Measurements from ENCODE around the gene CLDN7.
A peak's percentile ranks its signal among the peaks of the same experiment; 100 is the strongest.

CLDN7 gene

GRCh38 chr17:7218758-7219157, 43.5 kb downstream of the CLDN7 start:
- Histone ChIP-seq H3K27ac (replicated peaks; ENCODE audit: low read length) (no peak overlapping the region), H3K36me3 (replicated peaks in 1 of 2; ENCODE audit: control insufficient read depth in 2 of 2, insufficient read depth in 2 of 2, low read length in 2 of 2) (peaks cover 20 to 34% of the 10 kb centered on the region in 2 donors), H2BK15ac (ENCODE audit: low read length) (peak overlapping the region; percentile 6), H2AFZ (ENCODE audit: low read length) (peak overlapping the region; percentile 83), H3K79me1 (ENCODE audit: low read depth, low read length) (peaks cover 2% of the 10 kb centered on the region), H2BK5ac (ENCODE audit: low read length) (no peak overlapping the region), H3K14ac (ENCODE audit: low read length) (no peak overlapping the region), H3K4me2 (ENCODE audit: insufficient read depth, low read length, poor library complexity, severe bottlenecking) (no peak overlapping the region), H3K18ac (ENCODE audit: low read length) (no peak overlapping the region), H3K27me3 (ENCODE audit: control insufficient read depth in 3 of 3, insufficient read depth in 3 of 3, low read depth in 1 of 3, low read length in 3 of 3) (no peaks in the 10 kb centered on the region), H4K8ac (ENCODE audit: low read depth, low read length) (no peak overlapping the region), H3K23ac (ENCODE audit: low read depth, low read length, poor library complexity) (no peak overlapping the region), H3K9ac (ENCODE audit: low read depth, low read length, poor library complexity) (no peak overlapping the region), H3K4me1 (ENCODE audit: control insufficient read depth in 2 of 2, insufficient read depth in 1 of 2, low read depth in 1 of 2, low read length in 2 of 2) (peaks cover 29 to 35% of the 10 kb centered on the region in 2 donors), H2AK5ac (ENCODE audit: low read depth, low read length) (peak overlapping the region; percentile 22), H3K4me3 (ENCODE audit: low read length in 2 of 2) (no peak overlapping the region), H3K4ac (ENCODE audit: low read length) (no peak overlapping the region), H2BK12ac (ENCODE audit: low read length) (no peak overlapping the region), H2BK120ac (ENCODE audit: low read depth, low read length) (no peak overlapping the region), H4K91ac (ENCODE audit: low read depth, low read length, poor library complexity) (no peak overlapping the region), H3K9me3 (replicated peaks in 1 of 2; ENCODE audit: control insufficient read depth in 2 of 2, insufficient read depth in 1 of 2, low read depth in 1 of 2, low read length in 2 of 2) (no peaks in the 10 kb centered on the region)
- WGBS, 2 donors (ENCODE audit: extremely low coverage in 2 of 2, insufficient read length in 2 of 2, insufficient replicate concordance in 1 of 2): no CpG with 5 or more reads among the region's 6 CpGs
- DNase-seq (ENCODE audit: low spot score): no peak

- Histone ChIP-seq H3K9me3 (replicated peaks in 1 of 2; ENCODE audit: control insufficient read depth in 2 of 2, insufficient read depth in 1 of 2, low read depth in 1 of 2, low read length in 2 of 2) (no peaks in the 10 kb centered on the region), H2BK120ac (ENCODE audit: low read depth, low read length) (peak overlapping the region; percentile 10), H3K4me3 (ENCODE audit: low read length in 2 of 2) (peak overlapping the region in 1 of 2 donors; percentile 44), H3K36me3 (replicated peaks in 1 of 2; ENCODE audit: control insufficient read depth in 2 of 2, insufficient read depth in 2 of 2, low read length in 2 of 2) (peaks cover 15 to 28% of the 10 kb centered on the region in 2 donors), H3K4ac (ENCODE audit: low read length) (peak overlapping the region; percentile 41), H2AK5ac (ENCODE audit: low read depth, low read length) (peak overlapping the region; percentile 22), H3K23ac (ENCODE audit: low read depth, low read length, poor library complexity) (peak overlapping the region; percentile 27), H2BK5ac (ENCODE audit: low read length) (peak overlapping the region; percentile 76), H2BK12ac (ENCODE audit: low read length) (peak overlapping the region; percentile 96), H3K27me3 (ENCODE audit: control insufficient read depth in 3 of 3, insufficient read depth in 3 of 3, low read depth in 1 of 3, low read length in 3 of 3) (no peaks in the 10 kb centered on the region), H3K27ac (replicated peaks; ENCODE audit: low read length) (peak overlapping the region; percentile 54), H4K91ac (ENCODE audit: low read depth, low read length, poor library complexity) (peak overlapping the region; percentile 25), H3K4me1 (ENCODE audit: control insufficient read depth in 2 of 2, insufficient read depth in 1 of 2, low read depth in 1 of 2, low read length in 2 of 2) (peaks cover 33 to 40% of the 10 kb centered on the region in 2 donors), H3K4me2 (ENCODE audit: insufficient read depth, low read length, poor library complexity, severe bottlenecking) (peak overlapping the region; percentile 54), H3K14ac (ENCODE audit: low read length) (no peak overlapping the region), H4K8ac (ENCODE audit: low read depth, low read length) (no peak overlapping the region), H2BK15ac (ENCODE audit: low read length) (peak overlapping the region; percentile 90), H2AFZ (ENCODE audit: low read length) (peak overlapping the region; percentile 77), H3K9ac (ENCODE audit: low read depth, low read length, poor library complexity) (no peak overlapping the region), H3K18ac (ENCODE audit: low read length) (peak overlapping the region; percentile 86), H3K79me1 (ENCODE audit: low read depth, low read length) (peaks cover 2% of the 10 kb centered on the region)
- no CpG with 5 or more reads among the region's 6 CpGs for WGBS, 2 donors (ENCODE audit: extremely low coverage in 2 of 2, insufficient read length in 2 of 2, insufficient replicate concordance in 1 of 2)
- no peak for DNase-seq (ENCODE audit: low spot score)
Observed at GRCh38 chr17:7218166-7218565, 44.1 kb downstream of the CLDN7 start.

- Histone ChIP-seq H2BK15ac (ENCODE audit: low read length) (peak overlapping the region; percentile 90), H3K4me1 (ENCODE audit: control insufficient read depth in 2 of 2, insufficient read depth in 1 of 2, low read depth in 1 of 2, low read length in 2 of 2) (peaks cover 33 to 40% of the 10 kb centered on the region in 2 donors), H3K9me3 (replicated peaks in 1 of 2; ENCODE audit: control insufficient read depth in 2 of 2, insufficient read depth in 1 of 2, low read depth in 1 of 2, low read length in 2 of 2) (no peaks in the 10 kb centered on the region), H3K4me3 (ENCODE audit: low read length in 2 of 2) (peak overlapping the region; percentile 44 to 76), H2AFZ (ENCODE audit: low read length) (peak overlapping the region; percentile 77), H3K14ac (ENCODE audit: low read length) (no peak overlapping the region), H2BK120ac (ENCODE audit: low read depth, low read length) (no peak overlapping the region), H3K27me3 (ENCODE audit: control insufficient read depth in 3 of 3, insufficient read depth in 3 of 3, low read depth in 1 of 3, low read length in 3 of 3) (no peaks in the 10 kb centered on the region), H2BK5ac (ENCODE audit: low read length) (peak overlapping the region; percentile 76), H3K18ac (ENCODE audit: low read length) (peak overlapping the region; percentile 86), H4K8ac (ENCODE audit: low read depth, low read length) (no peak overlapping the region), H3K36me3 (replicated peaks in 1 of 2; ENCODE audit: control insufficient read depth in 2 of 2, insufficient read depth in 2 of 2, low read length in 2 of 2) (peaks cover 7 to 19% of the 10 kb centered on the region in 2 donors), H3K23ac (ENCODE audit: low read depth, low read length, poor library complexity) (no peak overlapping the region), H3K4me2 (ENCODE audit: insufficient read depth, low read length, poor library complexity, severe bottlenecking) (peak overlapping the region; percentile 74), H3K9ac (ENCODE audit: low read depth, low read length, poor library complexity) (peak overlapping the region; percentile 74), H3K79me1 (ENCODE audit: low read depth, low read length) (peaks cover 2% of the 10 kb centered on the region), H3K27ac (replicated peaks; ENCODE audit: low read length) (peak overlapping the region; percentile 80), H4K91ac (ENCODE audit: low read depth, low read length, poor library complexity) (no peak overlapping the region), H2AK5ac (ENCODE audit: low read depth, low read length) (peak overlapping the region; percentile 53), H3K4ac (ENCODE audit: low read length) (no peak overlapping the region), H2BK12ac (ENCODE audit: low read length) (no peak overlapping the region)
- no CpG with 5 or more reads among the region's 32 CpGs for WGBS, 2 donors (ENCODE audit: extremely low coverage in 2 of 2, insufficient read length in 2 of 2, insufficient replicate concordance in 1 of 2)
- no peak for DNase-seq (ENCODE audit: low spot score)
Observed at GRCh38 chr17:7217113-7217987, 44.9 kb downstream of the CLDN7 start.
